K562 (cell line): ENCODE data around the gene ENO2. TPM values are rescaled to one million over a fixed set of nuclear protein-coding genes. Genes with fewer than 3 reads are reported as not detected.
A peak's percentile ranks its signal among the peaks of the same experiment; 100 is the strongest.

Experiments used
- EP300 ChIP-seq: IDR thresholded peaks from 2 replicates; pipeline ENCODE4 v1.6.1; 2012; ENCODE audit warnings: low read length, improper control_type of control experiment
- ETV1 ChIP-seq: fragments of 450-650 bp; conservative IDR thresholded peaks from 2 replicates; pipeline ENCODE4 v1.6.1; 2016; ENCODE audit warnings: missing genetic modification characterization, control low read depth, low read depth, missing compliant biosample characterization
- FOXA1 ChIP-seq: fragments of 450-650 bp; IDR thresholded peaks from 2 replicates; pipeline ENCODE4 v1.6.1; 2016; ENCODE audit warnings: mild to moderate bottlenecking, borderline replicate concordance
- FOXK2 ChIP-seq, 2 experiments: fragments of 450-650 bp; IDR thresholded peaks in 1 of 2; conservative IDR thresholded peaks in 1 of 2; 2 replicates each; pipeline ENCODE4 v1.6.1; 2016; ENCODE audit warnings: low read depth in 2 of 2, mild to moderate bottlenecking in 1 of 2
- GTF2E2 ChIP-seq: fragments of 200-800 bp; sonication (Bioruptor generic); IDR thresholded peaks from 2 replicates; pipeline ENCODE4 v1.6.1; 2016; ENCODE audit warnings: missing genetic modification characterization, missing compliant biosample characterization
- KLF1 ChIP-seq: fragments of 450-650 bp; IDR thresholded peaks from 2 replicates; pipeline ENCODE4 v1.6.1; 2016; ENCODE audit warnings: missing genetic modification characterization, missing compliant biosample characterization
- NCOA1 ChIP-seq: fragments of 450-650 bp; IDR thresholded peaks from 2 replicates; pipeline ENCODE4 v1.6.1; 2016; ENCODE audit warnings: low read depth
- NUFIP1 ChIP-seq: fragments of 450-650 bp; IDR thresholded peaks from 2 replicates; pipeline ENCODE4 v1.6.1; 2018; ENCODE audit not compliant: partially characterized antibody
- POU5F1 ChIP-seq: fragments of 150-350 bp; IDR thresholded peaks from 2 replicates; pipeline ENCODE4 v1.6.1; 2014; ENCODE audit warnings: borderline replicate concordance, low read length, low read depth, mild to moderate bottlenecking; ENCODE audit not compliant: partially characterized antibody
- PYGO2 ChIP-seq: fragments of 450-650 bp; IDR thresholded peaks from 2 replicates; pipeline ENCODE4 v1.6.1; 2016; ENCODE audit warnings: mild to moderate bottlenecking, missing genetic modification characterization, moderate library complexity, missing compliant biosample characterization
- RFX5 ChIP-seq: IDR thresholded peaks from 2 replicates; pipeline ENCODE4 v1.6.1; 2011; ENCODE audit warnings: low read depth, mild to moderate bottlenecking, improper control_type of control experiment, low read length
- ZC3H8 ChIP-seq: fragments of 450-650 bp; IDR thresholded peaks from 2 replicates; pipeline ENCODE4 v1.6.1; 2017
- ZNF217 ChIP-seq: sonication (generic); formaldehyde crosslinking; IDR thresholded peaks from 2 replicates; pipeline ENCODE4 v1.8.0; 2022; ENCODE audit warnings: mild to moderate bottlenecking, missing genetic modification reagents
- ZNF778 ChIP-seq: fragments of 450-650 bp; formaldehyde crosslinking; IDR thresholded peaks from 2 replicates; pipeline ENCODE4 v1.4.0; 2020; ENCODE audit warnings: mild to moderate bottlenecking, moderate library complexity
- ZNF785 ChIP-seq: fragments of 250-450 bp; sonication (Bioruptor Pico); IDR thresholded peaks from 2 replicates; pipeline ENCODE4 v1.4.0; 2020; ENCODE audit warnings: mild to moderate bottlenecking
- polyA plus RNA-seq, 8 experiments: library from polyadenylated mRNA; depleted of rRNA in 4 of 8; stranded (reverse) in 5 of 8; unstranded in 3 of 8; fragments of >200 nt; fragmentation: Nextera tagmentation in 2 of 8; fragmentation: Illumina TruSeq in 1 of 8; extraction: Ambion mirVana in 2 of 8; extraction: Trizol in 1 of 8; gene quantifications; 2 replicates each; pipeline versions ENCODE4 v1.2.1 to v1.2.3, GENCODE V29; 2011 to 2014; ENCODE audit warnings: inconsistent platforms in 1 of 8, missing spikeins in 1 of 8
- total RNA-seq, 7 experiments: library from RNA; depleted of rRNA in 6 of 7; stranded (reverse); fragments of >200 nt in 6 of 7; fragmentation: Illumina TruSeq in 2 of 7; extraction: Trizol in 2 of 7; gene quantifications; 2 replicates each; pipeline versions ENCODE4 v1.2.1 to v1.2.3, GENCODE V29; 2011 to 2021; ENCODE audit warnings: low replicate concordance in 1 of 7
- TF ChIP-seq, protein P1 (sequence below): sonication (generic); formaldehyde crosslinking; IDR thresholded peaks from 2 replicates; pipeline ENCODE4 v1.8.0; 2023; ENCODE audit warnings: mild to moderate bottlenecking, missing genetic modification reagents
- TF ChIP-seq, protein P2 (sequence below): sonication (generic); formaldehyde crosslinking; IDR thresholded peaks from 2 replicates; pipeline ENCODE4 v1.8.0; 2022; ENCODE audit warnings: mild to moderate bottlenecking, low read depth, missing genetic modification reagents
- TF ChIP-seq, protein P3 (sequence below): sonication (generic); formaldehyde crosslinking; IDR thresholded peaks from 2 replicates; pipeline ENCODE4 v1.8.0; 2022; ENCODE audit warnings: mild to moderate bottlenecking, missing genetic modification reagents
- TF ChIP-seq, protein P4 (sequence below): sonication (generic); formaldehyde crosslinking; IDR thresholded peaks from 2 replicates; pipeline ENCODE4 v1.8.1; 2023; ENCODE audit warnings: mild to moderate bottlenecking, missing genetic modification reagents
- TF ChIP-seq, protein P5 (sequence below), 2 experiments: IDR thresholded peaks in 1 of 2; conservative IDR thresholded peaks in 1 of 2; 2 replicates each; pipeline ENCODE4 v1.6.1; 2016; ENCODE audit warnings: low read depth in 2 of 2, mild to moderate bottlenecking in 1 of 2, missing compliant biosample characterization in 1 of 2, missing genetic modification characterization in 1 of 2, moderate library complexity in 1 of 2

ENO2 gene
- total and polyA plus RNA-seq, 9 of the 15 experiments (the other 6 are each of a cell fraction or from before 2014, with no cell fraction given), result 10.9 to 43.3 (median 21.0) TPM

DNA sequence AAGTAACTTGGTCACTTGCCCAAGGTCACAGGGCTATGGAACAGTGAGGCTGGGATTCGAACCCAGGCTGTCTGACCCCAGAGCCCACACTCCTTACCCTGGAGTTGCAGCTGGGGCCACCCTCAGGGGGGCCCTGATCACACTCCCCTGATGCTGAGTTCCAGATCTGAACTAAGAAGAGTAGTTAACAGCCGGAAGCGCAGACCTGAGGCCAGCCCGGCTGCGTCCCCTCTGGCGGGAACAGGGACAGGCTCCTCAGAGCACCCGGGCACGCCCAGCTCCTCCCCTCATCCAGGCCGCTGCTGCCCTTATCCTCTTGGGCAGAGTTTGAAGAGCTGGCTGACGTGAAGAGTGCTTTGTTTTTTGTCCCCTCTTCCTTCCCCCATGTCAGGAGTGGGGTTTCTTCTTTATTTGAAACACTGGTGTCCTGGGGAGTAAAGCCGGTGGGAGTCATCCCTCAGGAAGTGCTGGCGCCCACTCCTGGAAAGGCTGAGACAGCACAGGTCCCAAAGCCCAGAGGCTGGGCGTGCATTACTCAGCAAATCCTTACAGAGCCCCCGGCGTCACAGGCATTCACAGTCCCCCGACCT lies 47.4 kb downstream of the ENO2 start (continued):
- TF ChIP-seq, protein P1, sequence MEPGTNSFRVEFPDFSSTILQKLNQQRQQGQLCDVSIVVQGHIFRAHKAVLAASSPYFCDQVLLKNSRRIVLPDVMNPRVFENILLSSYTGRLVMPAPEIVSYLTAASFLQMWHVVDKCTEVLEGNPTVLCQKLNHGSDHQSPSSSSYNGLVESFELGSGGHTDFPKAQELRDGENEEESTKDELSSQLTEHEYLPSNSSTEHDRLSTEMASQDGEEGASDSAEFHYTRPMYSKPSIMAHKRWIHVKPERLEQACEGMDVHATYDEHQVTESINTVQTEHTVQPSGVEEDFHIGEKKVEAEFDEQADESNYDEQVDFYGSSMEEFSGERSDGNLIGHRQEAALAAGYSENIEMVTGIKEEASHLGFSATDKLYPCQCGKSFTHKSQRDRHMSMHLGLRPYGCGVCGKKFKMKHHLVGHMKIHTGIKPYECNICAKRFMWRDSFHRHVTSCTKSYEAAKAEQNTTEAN (CRISPR knock-in tag), result no peak
- TF ChIP-seq ZC3H8, result no peak
- no peak for TF ChIP-seq NUFIP1
- TF ChIP-seq EP300, result no peak
- TF ChIP-seq FOXK2 (conservative IDR thresholded peaks at IDR 0.05 in 1 of 2, IDR thresholded peaks at IDR 0.05 in 1 of 2; ENCODE audit: low read depth in 2 of 2), result 0 out of 4 replicates have a peak, but pooled peaks of 1 of the 2 experiments have one; percentile 28
- TF ChIP-seq, protein P2, sequence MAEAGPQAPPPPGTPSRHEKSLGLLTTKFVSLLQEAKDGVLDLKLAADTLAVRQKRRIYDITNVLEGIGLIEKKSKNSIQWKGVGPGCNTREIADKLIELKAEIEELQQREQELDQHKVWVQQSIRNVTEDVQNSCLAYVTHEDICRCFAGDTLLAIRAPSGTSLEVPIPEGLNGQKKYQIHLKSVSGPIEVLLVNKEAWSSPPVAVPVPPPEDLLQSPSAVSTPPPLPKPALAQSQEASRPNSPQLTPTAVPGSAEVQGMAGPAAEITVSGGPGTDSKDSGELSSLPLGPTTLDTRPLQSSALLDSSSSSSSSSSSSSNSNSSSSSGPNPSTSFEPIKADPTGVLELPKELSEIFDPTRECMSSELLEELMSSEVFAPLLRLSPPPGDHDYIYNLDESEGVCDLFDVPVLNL, result no peak
- peak; percentile 30; the same call in 1 of the 2 replicates for TF ChIP-seq GTF2E2 (tag)
- no peak for TF ChIP-seq ZNF785 (CRISPR knock-in tag)
- TF ChIP-seq POU5F1, result no peak
- TF ChIP-seq KLF1 (tag), result no peak
- TF ChIP-seq, protein P3, sequence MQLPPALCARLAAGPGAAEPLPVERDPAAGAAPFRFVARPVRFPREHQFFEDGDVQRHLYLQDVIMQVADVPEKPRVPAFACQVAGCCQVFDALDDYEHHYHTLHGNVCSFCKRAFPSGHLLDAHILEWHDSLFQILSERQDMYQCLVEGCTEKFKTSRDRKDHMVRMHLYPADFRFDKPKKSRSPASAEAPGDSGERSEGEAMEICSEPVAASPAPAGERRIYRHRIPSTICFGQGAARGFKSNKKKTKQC (CRISPR knock-in tag), result no peak
- TF ChIP-seq ETV1 (tag), result peak; percentile 90
- TF ChIP-seq, protein P4, sequence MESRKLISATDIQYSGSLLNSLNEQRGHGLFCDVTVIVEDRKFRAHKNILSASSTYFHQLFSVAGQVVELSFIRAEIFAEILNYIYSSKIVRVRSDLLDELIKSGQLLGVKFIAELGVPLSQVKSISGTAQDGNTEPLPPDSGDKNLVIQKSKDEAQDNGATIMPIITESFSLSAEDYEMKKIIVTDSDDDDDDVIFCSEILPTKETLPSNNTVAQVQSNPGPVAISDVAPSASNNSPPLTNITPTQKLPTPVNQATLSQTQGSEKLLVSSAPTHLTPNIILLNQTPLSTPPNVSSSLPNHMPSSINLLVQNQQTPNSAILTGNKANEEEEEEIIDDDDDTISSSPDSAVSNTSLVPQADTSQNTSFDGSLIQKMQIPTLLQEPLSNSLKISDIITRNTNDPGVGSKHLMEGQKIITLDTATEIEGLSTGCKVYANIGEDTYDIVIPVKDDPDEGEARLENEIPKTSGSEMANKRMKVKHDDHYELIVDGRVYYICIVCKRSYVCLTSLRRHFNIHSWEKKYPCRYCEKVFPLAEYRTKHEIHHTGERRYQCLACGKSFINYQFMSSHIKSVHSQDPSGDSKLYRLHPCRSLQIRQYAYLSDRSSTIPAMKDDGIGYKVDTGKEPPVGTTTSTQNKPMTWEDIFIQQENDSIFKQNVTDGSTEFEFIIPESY, result no peak
- no peak for TF ChIP-seq RFX5
- TF ChIP-seq ZNF217 (CRISPR knock-in tag), result no peak
- no peak for TF ChIP-seq ZNF778 (CRISPR knock-in tag)
- TF ChIP-seq, protein P5, sequence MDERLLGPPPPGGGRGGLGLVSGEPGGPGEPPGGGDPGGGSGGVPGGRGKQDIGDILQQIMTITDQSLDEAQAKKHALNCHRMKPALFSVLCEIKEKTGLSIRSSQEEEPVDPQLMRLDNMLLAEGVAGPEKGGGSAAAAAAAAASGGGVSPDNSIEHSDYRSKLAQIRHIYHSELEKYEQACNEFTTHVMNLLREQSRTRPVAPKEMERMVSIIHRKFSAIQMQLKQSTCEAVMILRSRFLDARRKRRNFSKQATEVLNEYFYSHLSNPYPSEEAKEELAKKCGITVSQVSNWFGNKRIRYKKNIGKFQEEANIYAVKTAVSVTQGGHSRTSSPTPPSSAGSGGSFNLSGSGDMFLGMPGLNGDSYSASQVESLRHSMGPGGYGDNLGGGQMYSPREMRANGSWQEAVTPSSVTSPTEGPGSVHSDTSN (CRISPR knock-in tag; IDR thresholded peaks at IDR 0.05; ENCODE audit: low read depth), result no peak
- TF ChIP-seq, protein P5 (tag; conservative IDR thresholded peaks at IDR 0.05; ENCODE audit: low read depth), result no peak
- TF ChIP-seq FOXA1, result no peak
- TF ChIP-seq NCOA1, result peak; percentile 78
- TF ChIP-seq PYGO2 (tag), result no peak
